GM12878 (cell line): ENCODE data around the gene PRDM16. TPM values are rescaled to one million over a fixed set of nuclear protein-coding genes. Genes with fewer than 3 reads are reported as not detected.

Experiments
- ATAC-seq: fragments of 200-7000 bp; cut with Tn5 transposase; 3 replicates; pipeline ENCODE4 v1.9.1; 2020; ENCODE audit warnings: mild to moderate bottlenecking, moderate library complexity
- BruUV-seq: library from RNA; stranded (reverse); fragments of 400-500 nt; replicated peaks from 2 replicates; lab custom pipeline; 2021; lab: Mats Ljungman, UMichigan
- CTCF ChIA-PET: fragments of 300-600 bp; sonication (Branson Sonifier 250); formaldehyde crosslinking; extraction: SDS; loops from one replicate; lab custom pipeline; 2021; ENCODE audit warnings: inconsistent platforms; lab: Yijun Ruan, JAX
- POLR2A ChIA-PET: fragments of 350-600 bp; formaldehyde crosslinking; extraction: SDS; loops from one replicate; lab custom pipeline; 2021; ENCODE audit warnings: inconsistent platforms; lab: Charles Lee
- RAD21 ChIA-PET: fragments of 300-600 bp; sonication (Branson Sonifier 250); formaldehyde crosslinking; loops from one replicate; lab custom pipeline; 2023; ENCODE audit warnings: antibody characterized with exemption; ENCODE audit not compliant: unreplicated experiment; lab: Charles Lee
- SMC1A ChIA-PET: fragments of 300-600 bp; sonication (Branson Sonifier 250); formaldehyde crosslinking; loops from one replicate; lab custom pipeline; 2023; ENCODE audit not compliant: unreplicated experiment, uncharacterized antibody; lab: Charles Lee
- DNase-seq: peaks from one replicate; pipeline ENCODE4 v3.0.0-alpha.2; 2011; ENCODE audit warnings: low read depth, low spot score
- FAIRE-seq: peaks from 3 replicates; lab custom pipeline; 2011; peaks lifted over from hg19 to GRCh38; lab: Jason Lieb, UNC
- H2AFZ ChIP-seq: 2 replicates; pipeline ENCODE4 v1.6.0; 2011; ENCODE audit warnings: low read depth, low read length, control low read depth; ENCODE audit not compliant: control insufficient read depth
- H3K27ac ChIP-seq: 2 replicates; pipeline ENCODE4 v1.5.1; 2011; ENCODE audit warnings: control low read depth; ENCODE audit not compliant: control insufficient read depth, insufficient read depth
- H3K27me3 ChIP-seq, 2 experiments: replicated peaks in 1 of 2; 2 replicates each; pipeline versions ENCODE4 v1.6.0 to v1.6.1; 2011; ENCODE audit warnings: low read length in 1 of 2; ENCODE audit not compliant: control insufficient read depth in 2 of 2, insufficient read depth in 2 of 2
- H3K36me3 ChIP-seq, 2 experiments: 2 replicates each; pipeline ENCODE4 v1.5.1; 2011; ENCODE audit warnings: low read length in 1 of 2; ENCODE audit not compliant: control insufficient read depth in 2 of 2, insufficient read depth in 2 of 2
- H3K4me1 ChIP-seq: 2 replicates; pipeline ENCODE4 v1.6.1; 2011; ENCODE audit warnings: mild to moderate bottlenecking, low read length, moderate library complexity, mixed read lengths; ENCODE audit not compliant: control insufficient read depth, insufficient read depth
- H3K4me2 ChIP-seq: 2 replicates; pipeline ENCODE4 v1.6.0; 2011; ENCODE audit warnings: control low read depth; ENCODE audit not compliant: control insufficient read depth, insufficient read depth
- H3K4me3 ChIP-seq: fragments of 200-600 bp; sonication (generic); 2 replicates; pipeline ENCODE4 v1.5.1; 2016
- H3K79me2 ChIP-seq: 2 replicates; pipeline ENCODE4 v1.6.0; 2011; ENCODE audit warnings: low read length; ENCODE audit not compliant: control insufficient read depth, insufficient read depth
- H3K9ac ChIP-seq: 2 replicates; pipeline ENCODE4 v1.8.0; 2011; ENCODE audit warnings: low read length, control low read depth, mixed read lengths; ENCODE audit not compliant: control insufficient read depth, insufficient read depth
- H3K9me3 ChIP-seq: replicated peaks from 3 replicates; pipeline ENCODE4 v1.5.1; 2011; ENCODE audit warnings: mild to moderate bottlenecking, low read length; ENCODE audit not compliant: control insufficient read depth, insufficient read depth
- H4K20me1 ChIP-seq: 2 replicates; pipeline ENCODE4 v1.6.0; 2011; ENCODE audit not compliant: control insufficient read depth, insufficient read depth
- E4F1 ChIP-seq: fragments of 450-650 bp; IDR thresholded peaks from 2 replicates; pipeline ENCODE4 v1.6.1; 2018; ENCODE audit warnings: borderline replicate concordance, mild to moderate bottlenecking; ENCODE audit not compliant: partially characterized antibody
- EP300 ChIP-seq, 2 experiments: fragments of 150-350 bp in 1 of 2; IDR thresholded peaks; 2 replicates each; pipeline ENCODE4 v1.6.1; 2011 to 2012; ENCODE audit warnings: low read depth in 2 of 2, low read length in 2 of 2, borderline replicate concordance in 1 of 2, improper control_type of control experiment in 1 of 2, inconsistent platforms in 1 of 2; ENCODE audit not compliant: control insufficient read depth in 1 of 2
- SMAD5 ChIP-seq: IDR thresholded peaks from 2 replicates; pipeline ENCODE4 v1.6.1; 2016; ENCODE audit warnings: antibody characterized with exemption, low read depth
- ZBTB11 ChIP-seq: fragments of 450-650 bp; formaldehyde crosslinking; IDR thresholded peaks from 2 replicates; pipeline ENCODE4 v1.5.0; 2022; ENCODE audit warnings: mild to moderate bottlenecking, missing genetic modification characterization
- ZNF24 ChIP-seq: fragments of 450-650 bp; IDR thresholded peaks from 2 replicates; pipeline ENCODE4 v1.6.1; 2017; ENCODE audit warnings: antibody characterized with exemption, mild to moderate bottlenecking
- ZNF622 ChIP-seq: fragments of 450-650 bp; IDR thresholded peaks from 2 replicates; pipeline ENCODE4 v1.6.1; 2017; ENCODE audit warnings: mild to moderate bottlenecking, inconsistent platforms
- WGBS: methylation state at CpG from one replicate; pipeline ENCODE4 v1.1.6; 2016; ENCODE audit warnings: low lambda C conversion rate; ENCODE audit not compliant: insufficient replicate concordance, insufficient coverage; ENCODE audit errors: missing lambda C conversion rate; 5-methylcytosine and 5-hydroxymethylcytosine counted together
- in situ Hi-C: fragments of 300-500 bp; cut with MboI; formaldehyde crosslinking; loops from 9 replicates; pipeline ENCODE4 v1.14.3; 2018; ENCODE audit warnings: mixed read lengths
- intact Hi-C: fragments of 100-400 bp; cut with micrococcal nuclease; formaldehyde crosslinking; loops from one replicate; pipeline ENCODE4 v1.14.2; 2022; ENCODE audit not compliant: unreplicated experiment
- polyA plus RNA-seq, 11 experiments: library from polyadenylated mRNA; depleted of rRNA in 4 of 11; unstranded in 6 of 11; stranded (reverse) in 5 of 11; fragments of >200 nt; fragmentation: Nextera tagmentation in 4 of 11; fragmentation: Illumina TruSeq in 1 of 11; extraction: Ambion mirVana in 4 of 11; extraction: Trizol in 1 of 11; gene quantifications; 1 replicate in 1 of 11; 2 replicates in 10 of 11; pipeline versions ENCODE4 v1.2.1 to v1.2.3, GENCODE V29; 2011 to 2016; ENCODE audit warnings: inconsistent platforms in 2 of 11, missing spikeins in 2 of 11, low read depth in 1 of 11
- total RNA-seq, 4 experiments: library from RNA; depleted of rRNA in 3 of 4; stranded (reverse); fragments of >200 nt in 3 of 4; fragmentation: Illumina TruSeq in 1 of 4; extraction: Trizol in 1 of 4; gene quantifications; 2 replicates each; pipeline versions ENCODE4 v1.2.1 to v1.2.3, GENCODE V29; 2013 to 2021

Gene PRDM16
- total and polyA plus RNA-seq, 10 of the 15 experiments (the other 5 are each of a cell fraction or from before 2014, with no cell fraction given), result 0.03 TPM; not detected in 9

- DNase-seq, result no peak
- no TSS peak for BruUV-seq
Measured at GRCh38 chr1:3373700-3374405, 304.9 kb downstream of the PRDM16 start.

More at GRCh38 chr1:3373700-3374405, 304.9 kb downstream of the PRDM16 start:
- intact Hi-C loops (no loop called here), in situ Hi-C loops (loop anchor here (10.0 kb wide), 1 partner anchor 61 kb away; no protein-coding TSS in a partner anchor)
- no peak overlapping the region for H3K9ac ChIP-seq
- no peaks in the 10 kb centered on the region for H3K9me3 ChIP-seq
- CTCF ChIA-PET, result no interaction called here
- H2AFZ ChIP-seq, result no peak overlapping the region
- H3K4me3 ChIP-seq, result no peak overlapping the region
- H3K36me3 ChIP-seq, result no peaks in the 10 kb centered on the region
- H3K4me1 ChIP-seq, result no peaks in the 10 kb centered on the region
- H3K27ac ChIP-seq, result no peak overlapping the region
- ATAC-seq (no peak), FAIRE-seq (no peak)
- TF ChIP-seq ZNF24 (no peak), ZNF622 (no peak), E4F1 (no peak), SMAD5 (no peak), EP300 (IDR thresholded peaks at IDR 0.05; ENCODE audit: borderline replicate concordance in 1 of 2, control insufficient read depth in 1 of 2, low read depth in 2 of 2, low read length in 2 of 2) (no peak), ZBTB11 (no peak)
- no peaks in the 10 kb centered on the region for H4K20me1 ChIP-seq
- 27% methylated on average over 18 of the region's 20 CpGs for WGBS
- no peaks in the 10 kb centered on the region for H3K27me3 ChIP-seq
- SMC1A ChIA-PET, result no interaction called here
- no peaks in the 10 kb centered on the region for H3K79me2 ChIP-seq
- RAD21 ChIA-PET, result no interaction called here
- H3K4me2 ChIP-seq, result no peak overlapping the region
- POLR2A ChIA-PET, result no interaction called here
